ENCODE measurements around the gene PDXK.

PDXK gene

DNA sequence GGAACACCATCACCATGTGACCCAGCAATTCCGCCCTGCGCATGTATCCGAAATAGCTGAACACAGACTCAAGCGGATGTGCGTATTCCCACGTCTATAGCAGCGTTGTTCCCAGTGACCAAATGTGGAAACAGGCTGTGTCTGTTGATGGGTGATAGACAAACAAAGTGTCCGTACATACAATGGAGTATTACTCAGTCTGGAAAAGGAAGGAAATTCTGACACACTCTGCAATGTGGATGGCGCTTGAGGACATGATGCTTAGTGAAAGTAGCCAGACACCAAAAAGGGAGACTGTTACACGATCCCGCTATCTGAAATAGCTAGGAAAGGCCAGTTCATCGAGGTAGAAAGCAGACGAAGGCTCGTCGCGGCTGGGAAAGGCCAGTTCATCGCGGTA, 25.8 kb downstream of the PDXK start:
- DNase-seq, result no peak

DNA sequence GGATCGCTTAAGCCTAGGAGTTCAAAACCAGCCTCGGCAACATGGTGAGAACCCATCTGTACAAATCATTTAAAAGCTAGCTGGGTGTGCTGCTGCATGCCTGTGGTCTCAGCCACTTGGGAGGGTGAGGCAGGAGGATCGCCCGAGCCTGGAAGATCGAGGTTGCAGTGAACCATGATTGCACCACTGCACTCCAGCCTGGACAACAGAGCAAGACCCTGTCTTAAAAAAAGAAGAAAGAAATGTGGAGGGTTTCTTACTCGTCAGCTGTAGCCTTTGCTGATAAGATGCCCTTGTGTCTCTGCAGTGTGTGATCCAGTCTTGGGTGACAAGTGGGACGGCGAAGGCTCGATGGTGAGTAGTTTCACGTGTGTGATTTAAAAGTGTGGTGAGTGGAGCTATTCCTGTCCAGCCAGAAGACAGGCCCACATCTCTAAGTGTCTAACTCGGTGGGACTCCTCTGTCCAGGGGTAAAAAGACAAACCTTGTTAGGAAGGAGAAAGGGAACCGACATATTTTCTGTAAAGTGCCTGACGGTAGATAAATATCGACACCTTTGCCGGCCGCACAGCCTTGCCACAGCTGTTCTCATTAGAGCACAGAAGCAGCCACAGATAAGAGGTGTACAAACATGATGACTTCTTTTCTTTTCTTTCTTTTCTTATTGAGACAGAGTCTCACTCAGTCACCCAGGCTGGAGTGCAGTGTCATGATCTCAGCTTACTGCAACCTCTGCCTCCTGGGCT, 27.0 kb downstream of the PDXK start:
- no peak for DNase-seq

DNA sequence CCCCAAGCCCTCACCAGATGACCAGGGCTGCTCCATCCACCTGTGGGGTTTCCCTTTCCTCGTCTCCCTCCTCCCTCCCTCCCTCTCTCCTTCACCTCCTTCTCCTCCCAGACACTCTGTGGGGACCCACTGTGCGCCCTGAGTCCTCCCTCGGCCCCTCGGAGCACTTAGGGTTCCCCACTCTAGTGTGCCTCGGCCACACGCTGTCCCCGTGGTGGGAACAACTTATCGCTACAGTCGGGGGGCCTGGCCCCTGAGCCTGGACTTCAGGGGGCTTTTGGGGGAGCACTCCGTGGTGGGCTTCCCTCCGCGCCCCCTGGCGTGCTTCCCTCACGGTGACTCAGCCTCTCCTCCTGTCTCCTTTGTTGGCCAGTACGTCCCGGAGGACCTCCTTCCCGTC, 29.7 kb downstream of the PDXK start:
- no peak for DNase-seq

DNA sequence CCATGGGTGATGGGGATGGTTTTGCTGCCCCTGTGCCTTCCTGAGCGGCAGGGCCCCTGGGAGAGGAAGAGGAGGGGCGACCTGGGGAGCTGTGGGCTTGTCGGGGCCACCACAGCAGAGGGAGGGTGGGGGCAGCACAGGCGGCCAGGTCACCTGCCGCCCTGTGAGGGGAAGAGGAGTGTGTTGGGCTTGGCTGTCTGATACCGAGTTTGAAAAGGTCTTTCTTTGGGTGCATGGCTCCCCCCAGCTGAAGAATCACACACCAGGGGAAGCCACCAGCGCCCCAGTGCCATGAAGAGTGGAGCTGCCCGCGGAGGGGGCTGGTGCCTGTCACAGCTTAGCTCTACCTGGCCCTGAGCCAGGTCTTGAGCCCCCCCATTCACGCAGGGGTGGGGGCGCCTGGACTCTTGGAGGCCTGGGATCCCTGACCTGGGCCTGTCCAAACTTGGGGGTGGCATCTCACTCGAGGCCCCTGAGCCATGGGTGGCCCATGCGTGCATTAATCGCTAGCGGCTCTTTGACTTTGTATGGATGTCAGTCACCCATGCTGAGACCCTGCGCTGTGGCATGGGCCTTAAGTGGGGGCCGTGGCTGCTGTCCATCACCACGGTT, 30.8 kb downstream of the PDXK start:
- no peak for DNase-seq

DNA sequence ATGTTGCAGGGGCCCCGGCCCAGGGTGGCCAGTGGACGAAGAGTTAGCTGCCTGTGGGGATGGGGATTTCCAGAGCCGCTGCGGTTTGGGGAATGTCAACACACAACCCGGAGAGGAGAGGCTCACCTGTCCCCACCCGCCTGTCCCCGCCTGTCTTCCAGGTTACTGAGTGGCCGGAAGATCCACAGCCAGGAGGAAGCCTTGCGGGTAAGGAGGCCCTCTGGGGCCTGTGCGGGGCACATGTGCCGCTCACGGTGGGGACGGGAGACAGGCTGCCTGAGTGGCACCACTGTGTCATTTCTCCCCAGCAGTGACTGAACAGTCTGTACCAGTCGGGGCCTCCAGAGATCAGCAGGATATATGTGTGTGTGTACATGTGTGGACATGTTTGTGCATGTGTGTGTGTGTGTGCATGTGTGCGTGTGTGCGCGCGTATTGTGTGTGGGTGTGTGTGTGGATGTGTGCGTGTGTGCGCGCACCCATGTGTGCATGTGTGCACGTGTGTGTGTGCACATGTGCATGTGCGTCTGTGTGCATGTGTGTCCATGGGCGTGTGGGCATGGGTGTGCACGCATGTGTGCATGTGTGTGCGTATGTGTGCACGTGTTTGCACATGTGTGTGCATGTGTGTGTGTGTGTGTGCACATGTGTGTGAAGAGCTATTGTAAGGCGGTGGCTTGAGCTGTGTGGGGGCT, 31.6 kb downstream of the PDXK start:
- no peak for DNase-seq

DNA sequence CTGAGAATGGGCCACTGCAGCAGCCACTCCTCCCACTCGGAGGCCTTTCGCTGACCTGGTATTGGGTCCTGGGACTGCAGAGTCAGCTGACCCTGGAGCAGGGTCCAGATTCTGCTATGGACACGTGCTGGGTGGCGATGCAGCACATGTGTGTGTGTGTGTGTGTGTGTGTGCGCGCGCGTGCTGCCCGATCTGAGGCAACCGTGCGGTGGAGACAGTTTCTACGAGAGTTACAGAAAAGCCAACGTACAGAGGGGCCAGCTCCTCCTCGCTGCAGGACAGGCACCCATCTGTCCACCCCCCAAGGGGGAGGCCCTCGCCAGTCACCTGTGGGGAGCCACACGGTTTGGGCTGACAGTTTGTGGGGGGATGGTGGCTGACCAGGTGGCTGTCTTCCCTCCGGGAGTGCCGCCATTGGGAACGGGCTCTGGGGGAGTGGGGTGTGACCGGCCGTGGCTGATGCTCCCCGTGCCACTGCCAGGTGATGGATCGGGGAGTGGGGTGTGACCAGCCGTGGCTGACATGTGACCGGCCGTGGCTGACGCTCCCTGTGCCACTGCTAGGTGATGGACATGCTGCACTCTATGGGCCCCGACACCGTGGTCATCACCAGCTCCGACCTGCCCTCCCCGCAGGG, 33.1 kb downstream of the PDXK start:
- DNase-seq, result no peak

DNA sequence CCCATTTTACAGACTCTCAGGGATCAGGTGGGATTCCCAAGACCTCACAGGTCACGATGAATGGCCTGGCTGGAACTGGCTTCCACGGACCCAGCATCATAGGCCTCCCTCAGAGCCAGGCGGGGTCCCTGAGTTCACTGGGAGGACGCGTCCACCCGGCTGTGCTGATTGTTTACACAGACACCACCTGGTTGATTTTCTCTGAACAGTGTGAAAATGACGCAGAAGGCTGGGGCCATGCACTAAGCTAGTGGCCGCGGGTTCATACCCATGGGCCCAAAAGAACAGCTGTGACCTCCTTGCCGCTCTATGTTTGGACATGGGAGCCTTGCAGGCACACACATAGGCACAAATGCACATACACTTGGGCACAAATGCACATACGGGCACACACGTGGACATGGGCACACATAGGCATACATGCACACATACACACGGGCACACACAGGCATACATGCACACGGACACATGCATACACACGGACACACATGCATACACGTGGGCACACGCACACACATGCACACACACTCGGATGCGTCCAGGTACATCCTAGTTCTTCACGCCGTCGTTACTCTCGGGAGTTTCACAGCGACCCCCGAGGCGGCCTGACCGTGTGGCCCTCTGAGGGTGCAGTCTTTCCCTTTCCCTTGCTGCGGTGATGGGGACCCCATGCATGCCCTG, 34.0 kb downstream of the PDXK start:
- no peak for DNase-seq

DNA sequence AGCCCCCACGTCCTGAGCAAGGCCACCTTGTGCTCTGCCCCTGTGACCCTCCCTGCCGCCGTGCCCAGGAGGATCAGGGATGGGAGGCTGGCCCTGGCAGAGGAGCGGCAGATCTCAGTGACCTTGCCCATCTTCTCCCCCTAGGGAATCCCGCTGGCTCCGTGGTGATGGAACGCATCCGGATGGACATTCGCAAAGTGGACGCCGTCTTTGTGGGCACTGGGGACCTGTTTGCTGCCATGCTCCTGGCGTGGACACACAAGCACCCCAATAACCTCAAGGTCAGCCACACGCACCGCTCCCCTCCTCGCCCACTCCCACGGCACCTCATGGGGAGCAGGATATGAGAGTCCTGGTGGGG, 34.5 kb downstream of the PDXK start:
- no peak for DNase-seq

DNA sequence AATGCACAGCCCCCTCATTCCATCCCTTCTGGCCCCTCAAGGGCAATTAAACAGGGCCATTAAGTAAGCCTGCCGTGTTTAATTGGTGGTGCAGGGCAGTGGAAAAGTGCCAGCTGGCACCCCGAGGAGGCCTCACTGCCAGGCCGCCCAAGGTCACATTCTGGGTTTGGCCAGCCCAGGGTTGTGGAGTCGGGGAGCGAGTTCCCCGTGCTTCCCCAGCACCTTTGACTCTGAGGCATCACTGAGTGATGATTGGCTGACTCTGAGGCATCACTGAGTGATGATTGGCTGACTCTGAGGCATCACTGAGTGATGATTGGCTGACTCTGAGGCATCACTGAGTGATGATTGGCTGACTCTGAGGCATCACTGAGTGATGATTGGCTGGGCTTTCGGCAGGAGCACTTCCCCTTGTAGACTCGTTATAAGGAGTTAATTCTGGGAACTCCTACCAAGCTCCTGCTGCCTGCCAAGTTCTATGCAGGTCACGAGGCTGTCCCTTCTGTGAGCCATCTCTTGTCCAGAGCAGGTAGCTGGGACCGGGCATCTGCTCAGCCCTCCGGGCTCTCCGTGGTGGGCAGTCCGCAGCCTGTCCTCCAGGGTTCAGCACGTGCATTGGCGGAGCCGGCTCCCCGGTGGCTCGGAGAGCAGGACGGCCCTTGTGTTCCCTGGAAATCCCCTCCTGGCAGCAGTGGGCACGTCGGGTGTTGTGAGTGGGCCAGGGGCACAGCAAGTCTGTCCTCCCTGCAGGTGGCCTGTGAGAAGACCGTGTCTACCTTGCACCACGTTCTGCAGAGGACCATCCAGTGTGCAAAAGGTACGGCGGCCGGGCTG, 36.2 kb downstream of the PDXK start:
- DNase-seq, result no peak

DNA sequence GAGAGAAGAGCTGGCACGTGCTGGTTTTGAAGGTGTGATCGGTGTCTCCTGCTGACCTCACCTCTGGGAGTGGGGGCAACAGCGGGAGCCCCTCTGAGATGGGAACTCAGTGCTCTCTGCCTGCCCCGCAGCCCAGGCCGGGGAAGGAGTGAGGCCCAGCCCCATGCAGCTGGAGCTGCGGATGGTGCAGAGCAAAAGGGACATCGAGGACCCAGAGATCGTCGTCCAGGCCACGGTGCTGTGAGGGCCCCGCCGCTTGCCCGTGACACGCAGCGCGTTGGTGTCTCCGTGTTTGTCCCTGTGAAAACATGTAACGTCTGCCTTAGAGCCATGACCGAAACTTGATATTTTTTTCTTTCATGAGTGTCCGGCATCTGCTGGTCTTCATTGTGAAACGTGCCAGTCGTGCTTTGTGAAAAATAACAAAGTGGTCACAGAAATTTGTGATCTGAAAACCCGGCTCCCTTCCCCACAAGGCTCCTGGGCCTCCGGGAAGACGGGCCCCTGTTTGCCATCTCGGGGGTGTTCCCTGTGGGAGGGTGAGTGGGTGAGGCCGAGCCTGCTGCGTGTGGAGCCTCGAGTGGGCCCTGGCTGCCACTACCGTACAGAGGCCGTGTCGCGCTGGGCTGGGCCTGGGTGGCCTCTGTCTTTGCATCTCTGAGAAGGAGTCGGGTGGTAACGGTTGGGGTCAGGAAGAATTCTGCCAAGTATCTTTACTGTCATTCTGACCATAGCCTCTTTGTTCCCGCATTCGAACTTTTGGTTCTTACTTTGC, 37.1 kb downstream of the PDXK start:
- DNase-seq, result no peak

DNA sequence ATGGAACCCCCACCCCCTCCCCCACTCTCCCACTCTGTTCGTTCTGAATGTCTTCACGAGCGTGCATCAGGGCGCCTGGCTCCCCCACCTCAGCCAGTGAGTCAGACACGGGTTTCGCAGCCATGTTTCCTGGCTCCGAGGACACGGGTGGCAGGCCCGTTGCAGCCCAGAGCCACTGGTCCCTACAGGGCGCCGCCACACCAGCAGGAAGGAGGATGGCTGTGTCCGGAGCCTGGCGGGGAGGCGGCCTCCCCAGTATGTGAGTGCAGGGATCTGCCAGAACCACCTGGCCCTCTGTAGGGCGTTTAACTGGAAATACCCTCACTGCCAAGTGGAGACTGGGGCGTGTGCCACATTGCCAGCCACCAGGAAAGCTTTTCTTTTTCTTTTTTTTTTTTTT, 38.7 kb downstream of the PDXK start:
- no peak for DNase-seq

DNA sequence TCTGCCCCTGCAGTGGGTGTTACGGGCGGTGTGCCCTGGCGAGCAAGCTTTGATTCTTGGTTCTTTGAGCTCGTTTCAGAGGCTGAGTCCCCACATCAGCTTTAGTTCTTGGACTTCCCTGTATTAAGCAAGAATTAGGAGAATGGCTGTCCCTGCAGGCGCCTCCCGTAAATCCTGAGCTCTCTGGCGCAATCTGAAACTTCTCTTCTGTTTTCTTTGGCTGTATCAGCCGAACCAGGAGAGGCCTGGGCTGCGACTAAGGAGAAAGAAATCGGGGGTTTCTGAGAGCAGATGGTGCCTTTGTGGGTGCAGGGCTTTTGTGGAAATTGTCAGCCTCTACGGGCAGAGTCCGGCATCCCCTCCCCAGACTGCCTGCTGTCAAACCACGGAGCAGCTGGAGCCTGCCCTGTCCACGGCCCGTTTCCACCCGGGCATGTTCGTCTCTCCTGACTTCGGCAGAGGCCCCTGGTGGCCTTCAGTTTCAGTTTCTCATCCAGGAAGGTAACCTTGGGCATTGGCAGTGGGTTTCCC, 39.2 kb downstream of the PDXK start:
- no peak for DNase-seq

DNA sequence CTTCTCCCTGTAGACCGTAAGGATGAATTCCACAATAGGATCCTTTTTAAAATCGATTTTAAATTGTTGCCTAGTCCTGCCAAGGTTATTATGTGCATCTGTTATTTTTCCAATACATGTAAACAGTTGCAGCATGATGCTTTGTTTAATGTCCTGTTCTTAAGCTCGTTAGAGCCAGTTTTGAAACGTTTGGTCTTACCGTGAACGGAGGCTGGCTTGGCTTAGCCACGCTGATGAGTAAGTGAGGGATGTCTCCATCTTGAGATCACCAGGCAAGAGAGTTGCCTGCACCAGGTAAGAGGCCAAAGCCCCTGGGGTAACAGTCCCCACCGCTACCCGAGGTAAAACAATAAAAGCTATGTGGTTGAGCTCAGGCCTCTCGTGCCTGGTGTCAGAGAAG, 39.9 kb downstream of the PDXK start:
- DNase-seq, result no peak

DNA sequence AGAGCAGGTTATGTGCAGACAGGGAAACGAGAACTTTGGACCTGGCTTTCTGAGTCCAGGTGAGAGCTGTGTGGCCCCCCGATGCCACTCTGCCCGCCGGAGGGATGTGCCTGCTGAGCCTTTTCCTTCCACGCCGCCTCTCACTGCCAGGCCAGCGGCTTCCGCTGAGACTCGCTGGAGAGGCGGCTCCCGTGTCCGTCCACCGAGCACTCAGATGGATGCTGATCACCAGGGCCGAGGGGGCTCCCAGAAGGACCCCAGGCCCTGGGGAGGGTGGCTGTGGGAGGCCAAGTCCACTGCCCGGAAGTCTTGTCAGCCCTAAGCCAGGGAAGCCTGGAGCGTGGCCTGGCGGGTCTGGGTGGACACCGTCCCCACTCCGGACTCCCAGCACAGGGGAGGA, 40.7 kb downstream of the PDXK start:
- DNase-seq, result no peak

DNA sequence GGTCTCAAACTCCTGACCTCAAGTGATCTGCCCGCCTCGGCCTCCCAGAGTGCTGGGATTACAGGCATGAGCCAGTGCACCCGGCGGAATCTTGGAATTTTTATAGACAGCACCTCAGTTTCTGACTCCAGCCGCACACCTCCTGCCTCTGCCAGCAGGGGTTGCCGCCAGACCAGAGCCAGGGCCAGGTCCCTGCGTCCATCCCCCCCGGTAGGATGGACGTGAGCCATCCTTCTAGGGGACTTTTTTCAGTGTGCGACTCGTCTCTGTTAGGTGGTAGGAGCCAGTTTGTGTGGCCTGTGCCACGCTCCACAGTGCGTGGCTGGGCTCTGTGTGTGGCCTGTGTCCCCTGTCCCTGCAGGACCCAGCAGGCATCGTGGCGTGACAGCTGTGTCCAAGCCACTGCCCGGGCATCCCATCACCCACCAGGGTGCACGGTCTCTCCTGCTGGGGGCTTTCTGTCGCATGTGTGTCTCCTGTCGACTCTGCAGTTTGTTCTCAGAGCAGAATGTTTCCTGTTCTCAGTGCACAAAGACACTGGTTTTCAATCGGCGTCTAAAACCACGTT, 41.5 kb downstream of the PDXK start:
- no peak for DNase-seq

DNA sequence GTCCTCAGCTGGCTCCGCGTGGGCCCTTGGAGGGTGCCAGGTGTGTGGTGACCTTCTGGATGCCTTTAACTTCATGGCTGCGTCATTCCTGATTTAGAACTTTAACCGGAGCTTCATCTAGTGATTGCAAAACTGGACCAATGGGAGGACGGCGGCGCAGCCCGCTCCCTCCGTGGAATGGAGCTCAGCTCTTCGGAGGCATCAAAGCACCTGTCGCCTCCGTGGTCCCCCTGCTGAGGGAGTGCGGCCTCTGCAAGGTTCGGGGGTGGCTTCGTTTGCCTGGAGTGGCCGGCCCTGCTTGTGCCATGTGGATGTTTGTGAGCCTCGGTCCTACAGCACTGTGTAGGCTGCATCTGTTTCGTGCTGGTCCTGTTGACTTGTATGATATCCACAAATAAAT, 43.0 kb downstream of the PDXK start:
- no peak for DNase-seq

DNA sequence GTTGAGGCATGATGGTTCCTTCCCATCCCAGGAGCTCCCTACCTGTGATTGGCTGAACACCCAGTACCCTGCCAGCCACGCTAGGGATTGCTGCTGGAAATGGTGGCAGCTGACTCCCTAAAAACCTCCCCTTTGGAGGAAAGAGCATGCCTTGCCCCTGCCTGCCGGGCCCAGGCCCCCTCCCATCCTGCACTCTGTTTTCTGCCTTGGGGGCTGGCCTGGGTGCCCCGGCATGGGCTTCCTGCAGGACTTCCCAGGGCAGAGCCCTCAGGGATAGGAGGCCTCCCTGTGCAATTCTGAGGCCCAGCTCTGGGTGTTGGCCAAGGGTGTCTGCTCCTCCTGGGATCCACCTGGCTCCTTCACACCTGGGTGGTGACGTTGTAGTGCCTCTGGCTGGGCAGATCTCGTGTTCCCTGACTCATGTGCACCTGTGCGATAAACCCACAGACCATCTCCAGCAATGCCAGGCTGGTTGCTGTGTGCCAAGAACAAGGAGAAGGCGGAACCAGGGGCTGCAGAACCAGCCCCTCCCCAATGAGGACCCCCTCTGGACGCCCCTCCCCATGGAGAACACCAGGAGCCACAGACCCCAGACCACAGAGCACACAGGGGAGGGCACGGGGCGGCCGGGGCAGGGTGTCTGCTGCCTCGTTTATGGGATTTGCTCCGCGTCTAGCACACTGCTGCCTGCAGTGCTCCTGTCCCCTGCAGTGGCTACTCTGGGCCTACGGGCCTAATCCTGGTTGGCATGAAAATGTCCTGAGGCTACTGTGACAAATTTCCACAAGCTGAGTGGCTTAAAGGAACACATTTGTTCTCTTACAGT, 43.6 kb downstream of the PDXK start:
- DNase-seq, result no peak

DNA sequence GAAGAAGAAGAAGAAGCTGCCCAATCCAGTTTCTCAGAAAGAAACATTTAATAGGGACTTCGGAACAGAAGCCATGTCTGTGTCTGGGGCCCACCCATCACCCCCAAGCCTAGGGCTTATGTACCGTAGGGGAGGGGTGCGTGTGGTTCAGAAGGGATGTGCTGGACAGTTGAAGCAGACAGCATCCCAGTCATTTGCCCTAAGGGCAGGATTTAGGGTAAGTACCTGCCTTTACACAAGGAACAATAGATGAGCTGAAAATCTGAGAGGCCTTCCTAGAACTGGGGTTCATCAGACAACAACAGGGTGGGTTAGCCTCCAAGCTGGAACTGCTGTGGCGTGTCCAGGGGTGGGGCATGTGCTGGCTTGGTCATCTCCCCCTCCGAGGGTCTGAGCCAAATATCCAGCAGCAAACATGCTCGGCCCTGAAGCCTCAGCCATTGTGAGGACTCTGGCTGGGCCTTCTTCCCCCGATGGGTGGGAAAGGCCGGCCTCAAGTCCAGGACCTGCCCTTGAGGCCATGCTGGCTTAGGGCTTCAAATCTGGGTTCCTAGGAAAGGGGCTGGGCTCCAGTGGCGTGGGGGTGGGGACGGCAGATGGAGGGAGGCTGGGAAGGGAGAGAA, 45.1 kb downstream of the PDXK start:
- no peak for DNase-seq
